ENCODE data around the gene ITGB5. TPM values are rescaled to one million over a fixed set of nuclear protein-coding genes. Genes with fewer than 3 reads are reported as not detected.
A peak's percentile ranks its signal among the peaks of the same experiment; 100 is the strongest.

Gene ITGB5
- total RNA-seq, 1 experiment from 2014 or later: 146 TPM

GRCh38 chr3:124787476-124788195 is 99.5 kb downstream of the ITGB5 start:
- peak overlapping the region in 1 of 3 experiments; percentile 60; a peak in 1 of 7 replicates for H3K27ac Mint-ChIP-seq

More at GRCh38 chr3:124787476-124788195, 99.5 kb downstream of the ITGB5 start:
- H3K79me2 ChIP-seq (ENCODE audit: insufficient read depth, low read length): peaks cover 1% of the 10 kb centered on the region; the same call in 1 of the 2 replicates
- no peak overlapping the region for H4K8ac ChIP-seq (replicated peaks; ENCODE audit: insufficient read length, low read depth, low read length)
- Mint-ChIP-seq H3K4me3 (no peak overlapping the region), H3K9me3 (no peaks in the 10 kb centered on the region), H3K27me3 (ENCODE audit: low read depth) (no peaks in the 10 kb centered on the region), H3K4me1 (peaks cover 3 to 4% of the 10 kb centered on the region in 2 experiments; a peak in 3 of 4 replicates), H3K36me3 (ENCODE audit: insufficient read depth in 1 of 3, low read depth in 3 of 3) (peaks cover 0 to 49% (median 8%) of the 10 kb centered on the region in 3 experiments; a peak in 5 of 7 replicates)
- no peak overlapping the region for H2BK12ac ChIP-seq (ENCODE audit: insufficient read length, low read depth, low read length)
- H3K27me3 ChIP-seq (ENCODE audit: insufficient read depth, low read length): no peaks in the 10 kb centered on the region; the same call in 1 of the 2 replicates
- no peaks in the 10 kb centered on the region for H4K20me1 ChIP-seq (ENCODE audit: control insufficient read depth, insufficient read depth, insufficient read length)
- H3K4ac ChIP-seq (ENCODE audit: low read depth, low read length): no peak overlapping the region
- H3K23ac ChIP-seq (ENCODE audit: insufficient read length, low read depth, low read length): no peak overlapping the region
- H2BK120ac ChIP-seq (ENCODE audit: low read depth, low read length, poor library complexity, severe bottlenecking): no peak overlapping the region
- no peak overlapping the region for H4K5ac ChIP-seq (ENCODE audit: insufficient read length, low read depth, low read length)
- H2AFZ ChIP-seq (ENCODE audit: low read length): no peak overlapping the region
- no peak overlapping the region for H3K18ac ChIP-seq (ENCODE audit: insufficient read length, low read depth, low read length)
- no peak overlapping the region for H3K14ac ChIP-seq (ENCODE audit: insufficient read depth, low read length)
- no peaks in the 10 kb centered on the region for H3K4me1 ChIP-seq (ENCODE audit: insufficient read depth, low read length)
- H3K23me2 ChIP-seq (ENCODE audit: insufficient read length, low read depth, low read length, poor library complexity, severe bottlenecking): no peaks in the 10 kb centered on the region
- no CpG with 5 or more reads among the region's 3 CpGs for WGBS (ENCODE audit: extremely low coverage, insufficient read length, low lambda C conversion rate)
- H3T11ph ChIP-seq (ENCODE audit: low read length): no peak overlapping the region
- no peaks in the 10 kb centered on the region for H3K79me1 ChIP-seq (ENCODE audit: insufficient read depth, low read depth, low read length, poor library complexity, severe bottlenecking)
- H2AK5ac ChIP-seq (ENCODE audit: insufficient read length, low read length): no peak overlapping the region
- no peak overlapping the region for H2BK15ac ChIP-seq (ENCODE audit: low read depth, low read length)
- H3K9ac ChIP-seq (ENCODE audit: extremely low read depth, insufficient read length, low read length): no peak overlapping the region
- H2BK20ac ChIP-seq (ENCODE audit: low read depth, low read length, poor library complexity, severe bottlenecking): no peak overlapping the region
- DNase-seq: no peak
- no peak overlapping the region for H2BK5ac ChIP-seq (ENCODE audit: insufficient read length, low read length)
- TF ChIP-seq CTCF (conservative IDR thresholded peaks at IDR 0.05): no peak
- no peak overlapping the region for H3K27ac ChIP-seq (ENCODE audit: insufficient read length, low read depth, low read length)
- H3K56ac ChIP-seq (ENCODE audit: insufficient read length, low read depth, low read length): no peak overlapping the region
- H4K91ac ChIP-seq (ENCODE audit: insufficient read length, low read depth, low read length): no peak overlapping the region
- H3K4me2 ChIP-seq (ENCODE audit: insufficient read depth, insufficient read length, low read length): no peak overlapping the region
- H3K9me3 ChIP-seq (ENCODE audit: control insufficient read depth, low read depth, low read length): no peaks in the 10 kb centered on the region
